GM18520 (cell line): ENCODE results near the gene NUDT14.

Experiments
- ATAC-seq: cut with Tn5 transposase; IDR thresholded peaks from one replicate; pipeline ENCODE4 v1.9.1; 2021; ENCODE audit not compliant: unreplicated experiment

Gene NUDT14

GRCh38 chr14:105199093-105199492 lies 18.0 kb upstream of the NUDT14 start:
- no peak for ATAC-seq

DNA sequence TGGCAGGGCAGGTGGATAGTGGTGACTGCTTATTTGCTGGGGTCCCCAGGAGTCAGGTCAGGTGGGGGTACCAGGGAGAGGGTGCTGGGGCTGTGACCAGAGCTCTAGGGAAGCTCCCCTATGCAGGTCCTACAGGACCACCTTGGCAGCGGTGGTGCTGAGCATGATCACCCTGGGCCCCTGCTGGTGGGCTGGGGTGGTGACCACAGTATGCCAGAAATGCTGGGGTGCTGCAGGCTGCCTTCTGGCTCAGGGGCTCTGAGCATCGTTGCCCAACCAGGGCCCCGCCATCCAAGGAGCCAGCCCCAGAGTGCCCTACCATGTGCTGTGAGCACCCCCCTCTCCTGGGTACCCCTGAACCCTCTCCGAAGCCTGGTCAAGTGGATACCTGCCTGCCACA lies 17.5 kb upstream of the NUDT14 start:
- ATAC-seq, result no peak

DNA sequence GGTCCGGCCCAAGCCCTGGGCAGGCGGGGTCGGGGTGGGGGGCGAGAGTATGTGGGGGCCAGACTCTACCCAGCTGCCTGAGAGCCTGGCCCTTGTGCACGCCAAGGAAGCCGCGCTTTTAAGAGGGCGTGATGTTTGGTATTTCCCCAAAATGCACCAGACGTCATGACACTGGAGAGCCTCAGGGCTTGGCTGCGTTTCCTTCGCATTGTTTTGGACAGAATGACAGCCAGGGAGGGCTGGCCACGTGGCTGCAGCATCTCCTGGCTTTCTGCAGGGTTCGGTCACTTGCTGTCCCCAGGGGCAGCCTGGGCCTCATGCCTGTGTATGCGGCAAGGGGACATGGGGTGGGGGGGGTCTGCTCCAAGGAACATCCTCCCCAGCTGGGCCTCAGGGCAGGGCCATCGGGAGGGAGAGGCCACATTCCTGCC lies 16.1 kb upstream of the NUDT14 start:
- no peak for ATAC-seq

DNA sequence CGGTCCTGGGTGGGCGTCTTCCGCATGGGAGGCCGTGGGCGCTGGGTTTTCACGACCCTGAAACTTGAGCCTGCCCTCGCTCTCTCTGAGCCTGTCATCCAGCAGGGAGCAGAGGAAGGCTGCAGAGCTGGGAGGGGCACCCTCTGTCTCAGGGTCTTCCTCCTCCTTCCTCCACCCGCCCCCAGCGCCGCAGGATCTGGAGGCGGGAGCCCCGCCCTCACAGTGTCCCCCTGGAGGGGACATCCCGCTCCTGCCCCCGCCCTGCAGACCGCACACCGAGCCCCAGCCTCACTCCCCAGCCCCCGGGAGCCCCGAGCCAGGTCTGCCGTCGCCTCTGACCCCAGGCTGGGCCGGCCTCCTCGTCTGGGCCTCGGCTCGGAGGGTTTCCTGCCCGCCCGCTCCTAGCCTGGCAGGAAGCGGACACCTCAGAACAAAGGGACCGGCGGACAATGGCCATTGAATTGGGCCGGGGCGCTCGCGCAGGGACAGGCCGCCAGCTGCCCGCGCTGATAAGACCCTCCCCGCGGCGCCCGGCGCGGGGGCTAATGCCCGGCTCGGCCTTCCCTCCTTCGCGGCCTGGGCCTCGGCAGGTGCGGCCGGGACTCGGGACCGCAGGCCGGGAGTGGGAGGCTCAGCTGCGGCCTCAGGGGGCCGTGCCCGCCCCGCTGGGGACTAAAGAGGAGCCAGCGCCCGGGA lies 15.3 kb upstream of the NUDT14 start:
- ATAC-seq, result no peak

DNA sequence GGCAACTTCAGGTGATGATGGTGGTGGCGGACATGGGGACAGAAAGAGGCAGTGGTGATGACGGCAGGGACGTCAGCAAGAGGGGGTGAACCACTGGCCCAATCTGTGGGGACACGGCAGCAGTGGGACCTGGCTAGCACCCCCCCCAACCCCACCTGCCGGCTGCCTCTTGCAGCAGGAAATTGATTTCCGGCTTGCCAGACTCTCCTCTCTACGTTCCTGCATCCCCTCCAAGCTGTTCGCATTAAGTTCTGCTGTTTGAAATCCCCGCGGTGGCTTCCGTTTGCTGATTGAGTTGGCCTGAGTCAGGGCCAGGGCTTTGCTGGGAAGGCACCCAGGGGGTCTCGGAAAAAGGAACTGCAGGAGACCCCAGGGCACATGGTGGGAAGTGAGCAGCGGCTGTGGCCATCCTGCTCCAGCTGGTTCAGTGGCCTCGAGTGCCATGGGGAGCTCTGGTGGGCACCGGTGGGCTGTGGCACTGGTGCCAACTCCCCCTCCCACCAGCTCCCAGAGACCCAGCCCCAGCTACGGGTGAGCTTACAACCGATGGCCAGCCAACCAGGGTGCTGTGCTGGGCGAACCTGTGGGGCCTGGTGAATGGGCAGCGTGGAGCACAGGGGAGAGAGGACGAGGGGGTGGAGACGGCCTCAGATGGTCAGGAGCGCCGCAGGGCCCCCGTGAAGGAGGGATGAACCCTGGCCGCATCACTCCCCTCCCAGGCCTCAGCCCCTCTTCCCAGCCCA lies 14.6 kb upstream of the NUDT14 start:
- no peak for ATAC-seq

GRCh38 chr14:105195051-105195450 lies 13.9 kb upstream of the NUDT14 start:
- no peak for ATAC-seq

DNA sequence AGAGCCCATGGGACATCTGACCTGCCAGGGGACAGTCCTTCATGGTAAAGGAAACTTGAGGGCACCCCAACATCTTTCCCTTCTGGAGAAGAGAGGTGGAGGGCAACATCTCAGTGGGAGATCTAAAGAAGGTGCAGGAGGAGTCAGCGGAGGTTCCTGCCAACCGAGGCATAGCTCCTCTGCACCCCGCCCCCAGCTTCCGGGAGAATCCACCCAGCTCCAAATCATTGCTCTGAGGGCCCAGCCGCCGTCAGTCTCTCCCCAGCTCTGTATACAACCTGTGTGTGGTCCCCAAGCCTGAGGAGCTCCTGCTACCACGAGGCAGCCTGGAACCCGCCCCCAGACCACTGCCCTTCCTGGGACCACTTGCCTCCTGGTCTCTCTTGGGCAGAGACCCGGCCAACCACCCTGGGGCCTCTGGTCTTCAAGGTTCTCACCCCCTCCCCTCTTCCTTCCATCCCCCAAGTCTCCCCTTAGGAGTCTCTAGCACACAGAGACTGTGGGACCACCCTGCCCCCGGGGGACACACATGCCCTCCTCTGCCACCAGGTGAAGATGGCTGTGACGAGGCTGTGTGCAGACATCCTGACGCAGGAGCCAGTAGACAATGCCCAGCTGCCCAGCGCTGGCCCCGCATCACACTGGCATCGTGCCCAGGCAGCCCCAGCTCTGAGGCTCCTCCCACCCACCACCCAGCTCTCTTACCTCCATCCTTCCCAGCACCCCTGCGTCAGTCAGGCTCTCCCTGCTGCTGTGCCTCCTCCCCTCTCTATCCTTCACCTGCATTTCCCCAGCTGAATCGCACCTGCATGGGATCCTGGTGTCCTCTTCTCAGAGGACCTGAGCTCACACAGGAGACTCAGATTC lies 13.0 kb upstream of the NUDT14 start:
- ATAC-seq, result no peak

GRCh38 chr14:105192866-105193731 lies 12.0 kb upstream of the NUDT14 start:
- ATAC-seq, result no peak

DNA sequence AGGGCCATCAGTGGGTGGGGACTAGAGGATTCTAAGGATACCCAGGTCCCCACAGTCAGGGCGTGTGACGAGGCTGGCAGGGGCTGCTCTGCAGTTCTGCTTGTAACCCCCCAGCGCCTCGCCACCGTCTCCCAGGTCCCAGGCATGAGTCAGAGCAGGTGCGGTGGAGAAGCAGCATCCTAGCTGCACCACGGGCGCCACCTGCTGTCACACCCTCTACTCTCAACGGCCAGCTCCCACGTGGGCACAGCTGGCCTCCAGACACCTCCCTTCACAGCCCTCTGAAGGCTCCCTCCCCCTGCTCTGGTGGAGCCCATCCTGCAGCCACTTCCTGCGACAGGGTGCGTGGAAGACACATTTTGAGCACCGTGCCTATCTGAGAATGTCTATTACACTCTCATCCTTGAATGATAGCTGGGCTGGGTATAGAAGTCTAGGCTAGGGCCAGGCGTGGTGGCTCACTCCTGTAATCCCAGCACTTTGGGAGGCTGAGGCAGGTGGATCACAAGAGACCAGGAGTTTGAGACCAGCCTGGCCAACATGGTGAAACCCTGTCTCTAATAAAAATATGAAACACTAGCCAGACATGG lies 6.9 kb upstream of the NUDT14 start:
- ATAC-seq, result no peak

DNA sequence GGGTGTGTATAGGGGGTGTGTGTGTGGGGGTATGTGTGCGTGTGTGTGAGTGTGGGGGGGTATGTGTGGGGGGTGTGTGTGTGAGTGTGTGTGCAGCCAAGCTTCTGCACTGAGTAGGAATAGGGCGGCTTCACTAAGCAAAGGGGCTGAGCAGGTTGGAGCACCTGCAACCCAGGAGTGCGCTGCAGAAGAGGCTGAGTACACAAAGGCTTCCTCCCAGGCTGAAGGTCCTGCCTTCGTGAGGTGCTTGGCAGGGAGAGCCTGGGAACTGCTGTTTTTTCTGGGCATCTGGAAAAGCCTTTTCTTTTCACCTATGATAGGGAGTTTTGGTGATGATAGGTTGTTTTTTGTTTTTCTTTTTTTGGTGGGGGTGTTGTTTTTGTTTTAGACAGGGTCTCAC lies 6.0 kb upstream of the NUDT14 start:
- no peak for ATAC-seq

- no peak for ATAC-seq
Measured at GRCh38 chr14:105185973-105186372, 4.9 kb upstream of the NUDT14 start.

DNA sequence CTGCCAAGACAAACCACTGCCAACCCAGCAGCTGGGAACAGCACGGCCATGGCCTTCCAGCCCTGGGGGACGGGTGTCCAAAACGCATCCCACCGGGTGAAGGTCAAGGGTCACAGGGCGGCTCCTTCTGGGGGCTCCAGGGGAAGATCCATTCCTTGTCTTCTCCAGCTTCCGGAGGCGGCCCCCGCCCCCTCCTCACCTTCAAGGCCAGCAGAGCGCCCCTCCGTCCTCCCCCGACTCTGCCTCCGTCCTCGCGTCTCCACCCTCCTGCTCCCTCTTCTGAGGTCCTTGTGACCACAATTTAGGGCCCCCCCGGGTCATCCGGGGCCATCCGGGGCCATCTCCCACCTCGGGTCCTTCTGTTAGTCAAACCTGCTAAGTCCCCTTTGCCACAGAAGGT lies 3.9 kb upstream of the NUDT14 start:
- ATAC-seq, result no peak

DNA sequence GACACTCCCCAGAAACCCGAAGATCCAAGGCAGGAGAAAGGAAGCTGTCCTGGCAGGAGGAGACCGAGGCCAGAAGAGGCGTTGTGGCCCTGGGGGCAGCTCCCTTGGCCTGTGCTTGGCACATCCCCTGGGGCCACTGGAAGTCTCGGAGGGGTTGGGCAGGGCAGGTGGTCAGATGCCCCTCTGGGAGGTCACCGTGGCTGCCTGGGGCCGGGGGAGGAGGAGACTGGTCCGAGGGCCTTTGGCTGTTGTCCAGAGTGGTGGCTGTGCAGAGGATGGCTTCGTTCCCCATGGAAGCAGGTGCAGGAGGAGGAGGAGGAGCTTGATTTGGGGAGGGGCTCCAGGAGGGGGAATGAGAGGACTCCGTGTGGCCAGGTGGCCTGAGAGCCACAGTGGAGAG lies 3.3 kb upstream of the NUDT14 start:
- ATAC-seq, result no peak

DNA sequence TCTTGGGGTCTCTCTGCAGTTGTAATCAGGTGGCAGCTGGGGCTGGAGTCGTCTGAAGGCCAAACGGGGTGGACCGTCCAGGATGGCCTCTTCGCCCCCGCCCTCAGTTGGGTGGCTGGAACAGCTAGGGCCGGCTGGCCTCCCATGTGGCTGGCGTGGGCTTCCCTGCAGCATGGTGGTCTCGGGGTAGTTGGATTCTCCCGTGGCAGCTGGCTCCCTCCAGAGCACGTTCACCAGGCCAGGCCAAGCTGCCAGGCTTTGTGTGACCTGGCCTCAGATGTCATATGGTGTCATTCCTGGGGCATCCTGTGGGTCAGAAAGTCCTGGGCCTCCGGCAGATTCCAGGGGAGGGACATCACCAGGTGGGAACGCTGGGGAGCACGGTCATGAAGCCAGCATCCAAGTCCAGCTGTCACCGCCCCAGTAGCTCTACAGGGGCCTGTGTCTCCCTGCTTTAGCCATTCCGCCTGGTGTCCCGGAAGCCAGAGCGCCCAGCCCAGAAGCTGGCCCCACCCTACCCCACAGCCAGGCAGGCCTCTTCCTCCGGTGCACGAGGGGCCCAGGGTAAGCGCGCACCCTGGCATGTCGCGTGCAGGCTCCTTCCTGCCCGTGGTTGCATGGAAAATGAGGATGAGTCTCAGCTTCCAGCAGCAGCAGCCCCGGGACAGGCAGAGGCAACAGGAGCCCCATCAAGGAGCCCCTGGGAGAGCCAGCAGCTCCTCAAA lies 1.3 kb upstream of the NUDT14 start:
- ATAC-seq, result no peak

- no peak for ATAC-seq
Measured at GRCh38 chr14:105181549-105182295, 610 bp upstream of the NUDT14 start.

DNA sequence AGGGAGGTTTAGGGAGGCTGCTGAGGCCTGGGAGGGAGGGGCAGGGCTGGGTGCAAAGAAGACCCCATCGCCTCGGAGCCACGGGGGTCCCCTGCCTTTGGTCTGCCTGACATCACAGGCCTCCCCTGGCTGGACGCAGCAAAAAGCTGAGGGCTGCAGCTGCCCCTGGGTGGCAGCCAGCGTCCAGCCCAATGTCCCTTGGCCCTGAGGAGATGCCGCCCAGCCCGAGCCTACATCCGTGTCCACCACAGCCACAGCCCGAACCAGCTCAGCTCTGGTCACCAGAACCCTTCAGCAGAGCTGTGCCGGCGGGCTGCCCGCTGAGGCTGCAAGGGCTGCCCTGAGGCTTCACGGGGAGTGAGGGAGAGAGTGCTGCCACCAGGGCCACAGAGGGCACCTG lies 1.9 kb downstream of the NUDT14 start:
- ATAC-seq, result no peak

DNA sequence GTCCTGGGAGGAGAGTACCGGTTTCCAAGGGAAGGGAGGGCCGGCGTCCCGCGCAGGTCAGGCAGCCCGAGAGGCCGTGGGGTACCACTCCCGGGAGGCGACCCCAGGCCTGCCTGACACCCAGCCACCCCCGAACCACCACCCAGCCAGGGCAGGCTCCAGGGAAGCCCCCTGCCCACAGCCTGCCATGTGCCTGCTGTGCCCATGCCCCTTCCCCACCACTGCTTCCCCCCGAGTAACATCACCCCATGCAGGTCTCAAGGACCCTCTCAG lies 2.3 kb downstream of the NUDT14 start:
- ATAC-seq, result no peak

- ATAC-seq, result no peak
Measured at GRCh38 chr14:105178069-105178867, 2.8 kb downstream of the NUDT14 start.

DNA sequence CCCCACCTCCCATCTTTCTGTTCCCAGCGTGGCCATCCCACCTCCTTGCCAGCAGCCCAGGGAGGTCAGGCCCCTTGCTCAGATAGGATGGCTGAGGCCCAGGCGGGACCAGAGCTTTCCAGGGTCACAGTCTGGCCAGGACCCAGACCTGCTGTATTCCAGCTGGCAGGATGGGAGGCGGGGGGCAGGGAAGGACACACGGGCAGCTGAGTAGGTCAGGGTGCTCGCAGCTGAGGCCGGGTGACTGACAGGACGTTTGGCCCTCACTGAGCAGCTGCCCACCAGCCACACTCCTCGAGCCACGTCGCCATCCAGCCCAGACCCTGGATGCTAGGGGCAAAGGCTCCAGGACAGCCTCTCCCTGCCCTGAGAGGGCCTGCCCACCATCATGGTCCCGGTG lies 4.0 kb downstream of the NUDT14 start:
- ATAC-seq, result no peak
